ENCODE results near the gene CHMP1B. TPM values are rescaled to one million over a fixed set of nuclear protein-coding genes. Genes with fewer than 3 reads are reported as not detected.

CHMP1B gene
- total RNA-seq, 1 experiment from 2014 or later: 39.7 TPM

Other genes starting within 250 kb of the CHMP1B start
- gene SLC35G4, start 241.8 kb upstream of the CHMP1B start, total RNA-seq (2022): not detected in 2 replicates
- 1.6 and 2.3 TPM in 2 replicates for gene GNAL, start 162.1 kb upstream of the CHMP1B start, total RNA-seq (2022)
- gene MPPE1, start 56.9 kb downstream of the CHMP1B start, total RNA-seq (2022): 15.7 and 24.7 TPM in 2 replicates
- gene IMPA2, start 130.1 kb downstream of the CHMP1B start, total RNA-seq (2022): 8.8 and 12.8 TPM in 2 replicates
- gene ANKRD62, start 242.4 kb downstream of the CHMP1B start, total RNA-seq (2022): not detected in 2 replicates

Measured in MCF 10A (cell line).